ENCODE measurements around the gene EDN1.

DNA sequence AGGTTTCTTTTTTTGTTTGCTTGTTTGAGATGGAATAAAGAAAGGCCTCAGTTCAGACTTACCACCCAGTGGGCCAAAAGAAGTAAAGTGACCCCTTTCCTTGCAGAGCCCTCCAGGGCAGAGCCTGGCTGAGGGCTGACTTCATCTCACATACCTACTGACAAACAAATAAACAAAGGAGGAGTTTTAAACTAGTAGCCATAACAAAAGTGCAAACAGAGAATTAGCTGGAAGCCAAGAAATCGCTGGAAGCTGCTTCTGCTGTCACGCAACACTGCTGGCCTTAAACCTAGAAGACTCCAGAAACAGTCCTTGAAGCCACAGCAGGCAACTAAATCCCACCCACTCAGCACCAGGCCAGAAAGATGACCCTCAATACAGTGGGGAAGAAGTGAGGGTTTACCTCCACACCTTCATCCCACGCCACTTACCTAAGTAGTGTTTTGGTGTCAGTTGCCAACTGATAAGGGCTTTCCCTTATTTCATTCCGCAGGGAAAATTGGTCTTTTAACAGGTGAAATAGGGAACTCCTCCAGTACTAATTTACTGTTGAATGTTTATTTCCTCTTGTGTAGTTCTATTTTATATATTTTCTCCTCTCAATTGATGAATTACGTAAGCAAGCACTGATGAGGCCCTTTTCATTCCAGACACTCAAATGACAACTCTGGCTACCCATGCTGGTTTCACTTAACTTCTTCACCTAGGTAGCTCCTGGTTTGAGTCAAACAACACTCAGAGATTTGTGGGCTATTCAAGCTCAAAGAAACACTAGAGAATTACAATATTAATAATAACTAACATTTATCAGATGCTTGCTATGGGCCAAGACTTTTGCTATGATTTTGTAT is 46.2 kb downstream of the EDN1 start:
- TF ChIP-seq, protein P1, sequence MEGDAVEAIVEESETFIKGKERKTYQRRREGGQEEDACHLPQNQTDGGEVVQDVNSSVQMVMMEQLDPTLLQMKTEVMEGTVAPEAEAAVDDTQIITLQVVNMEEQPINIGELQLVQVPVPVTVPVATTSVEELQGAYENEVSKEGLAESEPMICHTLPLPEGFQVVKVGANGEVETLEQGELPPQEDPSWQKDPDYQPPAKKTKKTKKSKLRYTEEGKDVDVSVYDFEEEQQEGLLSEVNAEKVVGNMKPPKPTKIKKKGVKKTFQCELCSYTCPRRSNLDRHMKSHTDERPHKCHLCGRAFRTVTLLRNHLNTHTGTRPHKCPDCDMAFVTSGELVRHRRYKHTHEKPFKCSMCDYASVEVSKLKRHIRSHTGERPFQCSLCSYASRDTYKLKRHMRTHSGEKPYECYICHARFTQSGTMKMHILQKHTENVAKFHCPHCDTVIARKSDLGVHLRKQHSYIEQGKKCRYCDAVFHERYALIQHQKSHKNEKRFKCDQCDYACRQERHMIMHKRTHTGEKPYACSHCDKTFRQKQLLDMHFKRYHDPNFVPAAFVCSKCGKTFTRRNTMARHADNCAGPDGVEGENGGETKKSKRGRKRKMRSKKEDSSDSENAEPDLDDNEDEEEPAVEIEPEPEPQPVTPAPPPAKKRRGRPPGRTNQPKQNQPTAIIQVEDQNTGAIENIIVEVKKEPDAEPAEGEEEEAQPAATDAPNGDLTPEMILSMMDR (IDR thresholded peaks at IDR 0.05): no peak
- no peak for TF ChIP-seq EP300 (IDR thresholded peaks at IDR 0.05)
- TF ChIP-seq POLR2AphosphoS5 (IDR thresholded peaks at IDR 0.05): no peak
- no peak for TF ChIP-seq POLR2A (IDR thresholded peaks at IDR 0.05; ENCODE audit: low read depth)

Measured in esophagus muscularis mucosa (tissue), 4 donors.